Superior temporal gyrus (tissue), 1 donor: ENCODE data around the gene SPATA24.
"Not testable (repeated sequence)": the region's sequence is repeated elsewhere in the genome, so short reads cannot be mapped to it uniquely, and the experiment has no call there.

Experiments
- DNase-seq: peaks from one replicate; pipeline ENCODE4 v3.0.0-alpha.2; 2016; ENCODE audit errors: extremely low spot score

SPATA24 gene

GRCh38 chr5:139395844-139396640 is 7.8 kb downstream of the SPATA24 start:
- DNase-seq, result no peak

GRCh38 chr5:139394654-139395566 is 9.0 kb downstream of the SPATA24 start, which contains the start of gene PROB1:
Gene PROB1 (minus strand): TSS chr5:139395104. CDS start chr5:139395081, 23 bp downstream.
- DNase-seq, result no peak

GRCh38 chr5:139394123-139394653 is 9.7 kb downstream of the SPATA24 start:
- no peak for DNase-seq

- DNase-seq, result no peak
Observed at GRCh38 chr5:139393497-139394122, 10.3 kb downstream of the SPATA24 start.

GRCh38 chr5:139392678-139393496 is 11.0 kb downstream of the SPATA24 start:
- no peak for DNase-seq

- DNase-seq, result no peak
Observed at GRCh38 chr5:139392324-139392677, 11.6 kb downstream of the SPATA24 start.

GRCh38 chr5:139391570-139392323 is 12.1 kb downstream of the SPATA24 start:
- no peak for DNase-seq

- no peak for DNase-seq
Observed at GRCh38 chr5:139390639-139391569, 13.0 kb downstream of the SPATA24 start.

- no peak for DNase-seq
Observed at GRCh38 chr5:139389701-139390638, 13.9 kb downstream of the SPATA24 start, which contains the start of gene MZB1. Gene MZB1 (minus strand): TSS chr5:139389913. CDS start chr5:139389856, 57 bp downstream.

GRCh38 chr5:139388198-139388821 is 15.6 kb downstream of the SPATA24 start:
- no peak for DNase-seq

GRCh38 chr5:139387611-139388197 is 16.2 kb downstream of the SPATA24 start:
- DNase-seq, result no peak

- not testable (repeated sequence) for DNase-seq
Observed at GRCh38 chr5:139386956-139387355, 16.9 kb downstream of the SPATA24 start.

GRCh38 chr5:139386050-139386438 is 17.8 kb downstream of the SPATA24 start:
- no peak for DNase-seq

- DNase-seq, result no peak
Observed at GRCh38 chr5:139385061-139386049, 18.5 kb downstream of the SPATA24 start.

- no peak for DNase-seq
Observed at GRCh38 chr5:139384591-139385051, 19.3 kb downstream of the SPATA24 start.
